ENCODE data around the gene MAML2.

DNA sequence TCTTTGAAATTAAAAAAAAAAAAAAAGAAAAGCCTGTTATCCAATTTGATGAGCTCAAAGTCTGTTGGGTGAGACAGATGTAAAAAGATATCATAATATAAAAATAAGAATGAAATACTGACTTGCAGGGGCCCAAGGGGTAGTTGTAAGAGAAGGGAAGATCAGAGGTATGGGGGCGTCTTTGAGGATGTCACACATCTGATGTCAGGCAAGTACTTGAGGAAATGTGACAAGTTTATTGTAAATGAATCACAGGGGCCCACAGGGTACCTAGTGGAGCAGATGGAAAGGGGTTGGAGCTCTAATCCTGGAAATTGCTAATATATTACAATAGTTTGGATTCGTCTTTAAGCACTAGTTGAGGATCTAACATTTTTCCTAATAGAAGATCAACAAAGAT is 131.6 kb downstream of the MAML2 start:
- TF ChIP-seq EZH2phosphoT487 (IDR thresholded peaks at IDR 0.05; ENCODE audit: borderline replicate concordance, low read depth, low read length), result no peak
- no peak for TF ChIP-seq CTCF (conservative IDR thresholded peaks at IDR 0.05; ENCODE audit: low read length)
